Suprapubic skin (tissue), 4 donors: ENCODE results near the gene KLHDC8A. TPM values are rescaled to one million over a fixed set of nuclear protein-coding genes. Genes with fewer than 3 reads are reported as not detected.
A peak's percentile ranks its signal among the peaks of the same experiment; 100 is the strongest.

ENCODE experiments used
- DNase-seq, 2 donors: peaks; one replicate each; pipeline ENCODE4 v3.0.0-alpha.2; 2019; ENCODE audit warnings: low spot score in 2 of 2
- H3K27ac ChIP-seq: fragments of 200-600 bp; sonication (generic); one replicate; pipeline ENCODE4 v1.5.1; 2019
- H3K27me3 ChIP-seq: fragments of 200-600 bp; sonication (generic); one replicate; pipeline ENCODE4 v1.5.1; 2019
- H3K36me3 ChIP-seq: fragments of 200-600 bp; sonication (generic); one replicate; pipeline ENCODE4 v1.5.1; 2019
- H3K4me1 ChIP-seq: fragments of 200-600 bp; sonication (generic); one replicate; pipeline ENCODE4 v1.5.1; 2019
- H3K4me3 ChIP-seq: fragments of 200-600 bp; sonication (generic); one replicate; pipeline ENCODE4 v1.5.1; 2019; ENCODE audit warnings: mild to moderate bottlenecking
- H3K9me3 ChIP-seq: fragments of 200-600 bp; sonication (generic); one replicate; pipeline ENCODE4 v1.5.1; 2019
- CTCF ChIP-seq, 2 donors: fragments of 200-600 bp in 1 of 2; fragments of 450-650 bp in 1 of 2; sonication (generic) in 1 of 2; IDR thresholded peaks; one replicate each; pipeline ENCODE4 v1.5.1; 2016 to 2019; ENCODE audit warnings: antibody characterized with exemption in 2 of 2, mild to moderate bottlenecking in 1 of 2, moderate library complexity in 1 of 2
- EP300 ChIP-seq: sonication (generic); formaldehyde crosslinking; IDR thresholded peaks from one replicate; pipeline ENCODE4 v1.6.1; 2017; ENCODE audit warnings: antibody characterized with exemption
- POLR2A ChIP-seq, 2 donors: fragments of 450-650 bp; IDR thresholded peaks; one replicate each; pipeline ENCODE4 v1.6.1; 2017; ENCODE audit warnings: antibody characterized with exemption in 2 of 2, mild to moderate bottlenecking in 2 of 2, moderate library complexity in 2 of 2
- POLR2AphosphoS5 ChIP-seq, 3 donors: sonication (generic); formaldehyde crosslinking; IDR thresholded peaks; one replicate each; pipeline ENCODE4 v1.6.1; 2017; ENCODE audit warnings: antibody characterized with exemption in 3 of 3
- WGBS: methylation state at CpG from one replicate; pipeline ENCODE4 v1.1.5; 2018; 5-methylcytosine and 5-hydroxymethylcytosine counted together
- total RNA-seq, 4 donors: library from RNA; depleted of rRNA; stranded (reverse); fragments of >200 nt; gene quantifications; one replicate each; pipeline ENCODE4 v1.1.0, GENCODE V29; 2016

The KLHDC8A gene
- total RNA-seq, 4 donors from 2014 or later, result 0.30 to 3.5 (median 0.62) TPM; not detected in 1

- Histone ChIP-seq H3K4me3 (no peak overlapping the region), H3K27me3 (peaks cover 51% of the 10 kb centered on the region)
- DNase-seq, result no peak
Observed at GRCh38 chr1:205348554-205349487, 7.9 kb downstream of the KLHDC8A start.

GRCh38 chr1:205346956-205347574 lies 9.7 kb downstream of the KLHDC8A start:
- no peaks in the 10 kb centered on the region for H3K36me3 ChIP-seq
- 81% methylated on average over 10 of the region's 10 CpGs for WGBS
- DNase-seq, result no peak
- no peaks in the 10 kb centered on the region for H3K9me3 ChIP-seq
- peaks cover 16% of the 10 kb centered on the region for H3K4me1 ChIP-seq
- TF ChIP-seq POLR2A (IDR thresholded peaks at IDR 0.05), result no peak
- no peak for TF ChIP-seq POLR2AphosphoS5 (IDR thresholded peaks at IDR 0.05)
- no peak for TF ChIP-seq CTCF (IDR thresholded peaks at IDR 0.05)
- no peak for TF ChIP-seq EP300
- peaks cover 63% of the 10 kb centered on the region for H3K27me3 ChIP-seq
- H3K4me3 ChIP-seq, result no peak overlapping the region
- H3K27ac ChIP-seq, result no peak overlapping the region

More at GRCh38 chr1:205348554-205349487, 7.9 kb downstream of the KLHDC8A start:
- TF ChIP-seq POLR2AphosphoS5 (IDR thresholded peaks at IDR 0.05) (no peak), CTCF (IDR thresholded peaks at IDR 0.05) (no peak), POLR2A (IDR thresholded peaks at IDR 0.05) (no peak), EP300 (no peak)
- no peaks in the 10 kb centered on the region for H3K9me3 ChIP-seq
- no peaks in the 10 kb centered on the region for H3K36me3 ChIP-seq
- no peak overlapping the region for H3K27ac ChIP-seq
- H3K4me1 ChIP-seq, result peaks cover 9% of the 10 kb centered on the region
- 63% methylated on average over 5 of the region's 5 CpGs for WGBS

GRCh38 chr1:205345761-205346160 lies 11.0 kb downstream of the KLHDC8A start:
- no peak for DNase-seq
- 98% methylated on average over 11 of the region's 11 CpGs for WGBS
- Histone ChIP-seq H3K4me3 (no peak overlapping the region), H3K36me3 (no peaks in the 10 kb centered on the region), H3K9me3 (no peaks in the 10 kb centered on the region), H3K27me3 (peaks cover 62% of the 10 kb centered on the region), H3K4me1 (peaks cover 21% of the 10 kb centered on the region), H3K27ac (no peak overlapping the region)
- TF ChIP-seq CTCF (IDR thresholded peaks at IDR 0.05) (no peak), POLR2AphosphoS5 (IDR thresholded peaks at IDR 0.05) (no peak), POLR2A (IDR thresholded peaks at IDR 0.05) (no peak), EP300 (no peak)

- no peak for DNase-seq
- H3K27ac ChIP-seq, result no peak overlapping the region
- peak overlapping the region; percentile 44 for H3K4me3 ChIP-seq
- H3K27me3 ChIP-seq, result peaks cover 54% of the 10 kb centered on the region
- no peaks in the 10 kb centered on the region for H3K36me3 ChIP-seq
- no peak for TF ChIP-seq EP300
- 40% methylated on average over 11 of the region's 59 CpGs for WGBS
- H3K9me3 ChIP-seq, result no peaks in the 10 kb centered on the region
- H3K4me1 ChIP-seq, result peaks cover 21% of the 10 kb centered on the region
Observed at GRCh38 chr1:205344066-205344928, 12.4 kb downstream of the KLHDC8A start.

- WGBS, result 29% methylated on average over 8 of the region's 63 CpGs
- Histone ChIP-seq H3K9me3 (no peaks in the 10 kb centered on the region), H3K27ac (no peak overlapping the region), H3K4me1 (peaks cover 21% of the 10 kb centered on the region), H3K4me3 (peak overlapping the region; percentile 44), H3K27me3 (peaks cover 50% of the 10 kb centered on the region), H3K36me3 (no peaks in the 10 kb centered on the region)
- DNase-seq, result no peak
- no peak for TF ChIP-seq POLR2A (IDR thresholded peaks at IDR 0.05)
- TF ChIP-seq POLR2AphosphoS5 (IDR thresholded peaks at IDR 0.05), result no peak
- TF ChIP-seq CTCF (IDR thresholded peaks at IDR 0.05), result no peak
- no peak for TF ChIP-seq EP300
Observed at GRCh38 chr1:205343431-205344065, 13.2 kb downstream of the KLHDC8A start.
